NCI-H1417 (cell line): ENCODE results near the gene LRP4.
A peak's percentile ranks its signal among the peaks of the same experiment; 100 is the strongest.

Experiments
- DNase-seq, 3 experiments: peaks; one replicate each; lab custom pipeline; 2025; lab: John Stamatoyannopoulos, UW

The LRP4 gene

DNA sequence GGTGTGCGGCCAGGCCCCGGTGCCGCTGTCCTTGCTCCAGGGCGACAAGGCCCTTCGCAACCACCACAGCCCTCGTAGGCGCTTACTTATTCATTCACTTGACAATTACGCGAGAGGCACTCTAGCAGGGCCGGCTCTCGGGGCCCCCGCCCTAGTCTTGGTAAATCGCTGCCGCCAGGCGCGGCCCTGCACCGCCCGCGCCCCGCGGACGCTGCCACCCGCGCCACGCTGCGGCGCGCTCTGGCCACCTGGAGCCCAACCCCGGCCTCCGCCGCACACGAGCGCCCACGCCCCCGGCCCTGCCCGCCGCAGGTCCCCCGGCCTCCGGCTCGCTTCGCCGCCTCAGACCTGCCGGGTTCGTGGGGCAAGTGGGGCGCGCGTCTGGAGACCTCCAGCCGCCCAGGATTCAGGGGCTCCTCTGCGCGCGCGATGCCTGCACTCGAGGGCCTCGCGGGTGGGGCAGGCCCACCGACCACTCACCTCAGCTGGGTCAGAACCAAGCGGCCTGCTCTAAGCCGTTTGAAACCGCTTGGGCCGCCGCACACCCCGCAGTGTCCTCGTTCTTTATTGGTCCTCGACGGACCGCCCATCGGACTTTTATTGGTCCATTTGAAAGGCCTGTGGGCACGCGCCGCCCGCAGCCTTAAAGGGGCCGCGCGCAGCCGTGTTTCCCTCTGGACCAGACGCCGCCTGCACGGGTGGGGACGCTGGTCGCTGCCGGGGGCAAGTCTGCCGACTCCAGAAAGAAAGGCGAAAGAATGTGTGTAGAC is 72.4 kb downstream of the LRP4 start, which contains the start of gene CKAP5:
TSS of gene CKAP5 (minus strand) at position 541 of the 770 bp plus-strand sequence. CDS start 25,049 bp downstream, outside the sequence.
- peak; percentile 94 to 96 (median 96) for DNase-seq

DNA sequence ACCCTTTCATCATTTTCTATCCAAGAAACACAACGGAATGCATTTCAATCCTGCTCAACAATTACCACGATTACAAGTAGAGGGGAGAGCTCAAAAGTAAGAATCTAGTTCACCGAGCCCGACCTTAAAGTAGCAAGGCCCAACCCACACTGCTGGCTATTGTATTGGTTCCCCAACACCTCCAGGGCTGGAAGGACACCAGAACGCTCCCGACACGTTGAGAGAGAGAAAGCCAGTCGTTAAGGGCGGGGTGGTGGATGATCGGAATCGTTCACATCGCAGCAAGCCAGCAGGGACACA is 73.0 kb downstream of the LRP4 start:
- no peak for DNase-seq

DNA sequence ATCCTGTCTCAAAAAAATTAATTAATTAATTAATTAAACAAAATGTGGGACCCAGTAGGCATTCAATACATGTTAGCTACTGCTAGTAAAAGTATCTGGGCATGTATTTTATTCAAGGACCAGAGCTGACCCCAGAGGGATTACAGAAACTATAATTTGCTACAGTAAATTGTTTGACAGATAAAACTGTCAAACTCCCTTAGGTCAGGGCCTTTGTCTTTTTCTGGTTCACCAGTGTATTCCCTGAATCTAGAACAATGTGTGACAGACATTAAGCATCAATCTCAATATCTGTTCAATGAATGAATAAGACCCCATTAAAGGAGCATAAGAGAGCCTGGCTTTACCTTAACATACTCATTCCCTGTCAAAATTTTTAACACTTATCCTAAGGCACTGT is 78.2 kb downstream of the LRP4 start:
- no peak for DNase-seq

DNA sequence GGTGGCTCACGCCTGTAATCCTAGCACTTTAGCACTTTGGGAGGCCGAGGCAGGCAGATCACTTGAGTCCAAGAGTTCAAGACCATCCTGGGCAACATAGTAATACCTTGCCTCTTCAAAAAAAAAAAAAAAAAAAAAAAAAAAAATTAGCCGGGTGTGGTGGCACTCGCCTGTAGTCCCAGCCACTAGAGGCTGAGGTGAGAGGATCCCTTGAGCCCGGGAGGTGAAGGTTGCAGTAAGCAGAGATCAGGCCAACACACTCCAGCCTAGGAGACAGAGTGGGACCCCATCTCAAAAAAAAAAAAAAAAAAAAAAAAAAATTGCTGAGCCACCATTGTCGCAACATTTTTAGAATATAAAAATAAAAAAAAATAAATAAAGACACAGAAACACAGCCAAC is 79.8 kb downstream of the LRP4 start:
- DNase-seq, result no peak

DNA sequence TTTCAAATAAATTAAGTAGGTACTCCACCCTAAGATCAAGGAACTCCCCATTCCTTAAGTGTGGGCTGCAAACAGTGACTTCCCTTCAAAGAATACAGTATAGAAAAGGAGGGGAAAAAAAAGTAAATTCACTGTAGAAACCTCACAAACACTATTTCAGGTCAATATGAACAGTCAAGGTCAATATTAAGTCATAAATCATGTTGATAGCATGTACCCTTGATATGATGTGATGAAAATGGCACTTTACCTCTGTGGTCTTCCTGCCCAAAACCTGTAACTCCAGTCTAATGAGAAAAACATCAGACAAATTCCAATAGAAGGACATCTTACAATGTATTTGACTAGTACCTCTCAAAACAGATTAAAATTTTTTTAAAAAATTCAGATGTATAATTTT is 80.5 kb downstream of the LRP4 start:
- no peak for DNase-seq

DNA sequence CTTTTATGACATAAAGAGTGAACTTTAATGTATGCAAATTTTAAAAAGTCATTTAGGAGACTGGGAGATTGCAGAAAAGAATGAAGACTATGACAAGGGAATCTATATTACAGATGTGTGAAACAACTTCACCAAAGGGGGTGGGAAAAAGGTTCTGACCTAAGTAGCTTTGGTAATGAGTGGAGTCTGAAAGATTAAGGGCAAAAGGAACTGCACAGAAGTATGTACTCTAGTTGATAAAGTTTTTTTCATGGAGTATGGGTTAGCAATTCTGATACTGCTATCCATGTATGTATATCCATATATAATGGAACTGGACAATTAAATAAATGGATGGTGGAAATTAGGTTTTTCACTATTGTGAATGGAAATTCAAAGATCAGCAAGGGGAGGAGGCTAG is 81.5 kb downstream of the LRP4 start:
- DNase-seq, result no peak

DNA sequence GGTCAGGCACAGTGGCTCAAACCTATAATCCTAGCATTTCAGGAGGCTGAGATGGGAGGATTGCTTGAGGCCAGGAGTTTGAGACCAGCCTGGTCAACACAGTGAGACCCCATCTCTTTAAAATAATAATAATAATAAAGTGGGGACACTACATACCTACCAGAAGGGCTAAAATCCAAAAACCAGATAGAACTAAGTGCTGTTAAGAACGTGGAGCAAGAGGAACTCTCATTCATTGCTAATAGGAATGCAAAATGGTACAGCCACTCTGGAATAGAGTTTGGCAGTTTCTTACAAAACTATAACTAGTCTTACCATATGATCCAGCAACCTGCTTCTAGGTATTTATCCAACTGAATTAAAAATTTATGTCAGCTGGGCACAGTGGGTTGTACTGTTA is 81.9 kb downstream of the LRP4 start:
- DNase-seq, result no peak

DNA sequence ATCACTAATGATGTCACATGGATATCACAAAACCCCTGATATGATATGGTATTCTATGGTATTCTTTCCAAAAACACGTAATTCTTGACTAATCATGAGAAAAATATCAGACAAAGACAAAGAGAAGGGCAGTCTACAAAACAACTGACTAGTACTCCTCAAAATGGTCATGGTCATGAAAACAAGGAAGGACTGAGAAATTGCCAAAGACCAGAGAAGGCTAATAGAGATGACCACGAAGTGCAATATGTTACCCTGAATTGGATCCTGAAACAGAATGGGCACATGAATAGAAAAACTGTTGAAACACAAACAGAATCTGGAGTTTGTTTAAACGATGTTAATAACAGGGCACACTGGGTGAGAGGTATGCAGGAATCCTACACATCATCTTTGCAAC is 82.5 kb downstream of the LRP4 start:
- no peak for DNase-seq

DNA sequence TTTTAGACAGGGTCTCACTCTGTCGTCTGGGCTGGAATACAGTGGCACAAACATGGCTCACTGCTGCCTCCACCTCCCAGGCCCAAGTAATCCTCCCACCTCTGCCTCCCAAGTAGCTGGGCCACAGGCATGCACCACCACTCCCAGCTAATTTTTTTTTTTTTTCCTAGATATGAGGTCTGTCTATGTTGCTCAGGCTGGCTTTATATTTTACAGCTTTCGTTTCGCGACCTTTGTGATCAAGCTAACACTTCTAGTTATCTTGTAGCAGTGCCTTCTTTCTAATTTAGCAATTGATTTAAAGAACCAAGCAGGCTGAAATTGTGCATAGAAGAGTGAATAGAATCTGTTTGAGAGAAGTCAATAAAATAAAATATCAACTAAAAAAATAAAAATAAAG is 83.5 kb downstream of the LRP4 start:
- DNase-seq, result no peak

DNA sequence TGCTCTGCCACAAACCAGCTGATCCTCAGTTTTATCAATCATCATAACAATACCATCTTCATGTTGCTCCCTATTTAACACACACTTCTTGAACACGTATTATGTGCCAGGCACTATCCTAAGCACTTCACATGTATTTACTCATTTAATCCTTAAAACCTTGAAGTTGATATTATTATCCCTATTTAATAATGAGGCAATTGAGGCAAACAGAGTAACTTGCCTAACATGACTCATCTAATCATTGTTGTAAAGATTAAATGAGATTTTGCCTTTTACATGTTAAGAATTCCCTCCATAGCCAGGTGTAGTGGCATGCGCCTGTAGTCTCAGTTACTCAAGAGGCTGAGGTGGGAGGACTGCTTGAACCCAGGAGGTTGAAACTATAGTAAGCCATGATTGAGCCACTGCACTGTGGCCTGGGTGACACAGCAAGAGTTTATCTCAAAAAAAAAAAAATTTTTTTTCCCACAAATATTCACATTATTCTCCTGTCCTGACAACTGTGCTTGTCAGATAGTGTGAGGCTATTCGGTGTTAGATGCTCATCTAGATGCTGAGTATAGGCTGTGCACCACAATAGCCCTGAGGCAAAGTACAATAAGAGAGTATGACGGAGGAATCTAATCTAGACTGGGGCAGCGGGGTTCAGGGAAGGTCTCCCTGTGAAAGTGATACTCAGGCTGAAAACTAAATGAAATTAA is 85.7 kb downstream of the LRP4 start:
- no peak for DNase-seq

DNA sequence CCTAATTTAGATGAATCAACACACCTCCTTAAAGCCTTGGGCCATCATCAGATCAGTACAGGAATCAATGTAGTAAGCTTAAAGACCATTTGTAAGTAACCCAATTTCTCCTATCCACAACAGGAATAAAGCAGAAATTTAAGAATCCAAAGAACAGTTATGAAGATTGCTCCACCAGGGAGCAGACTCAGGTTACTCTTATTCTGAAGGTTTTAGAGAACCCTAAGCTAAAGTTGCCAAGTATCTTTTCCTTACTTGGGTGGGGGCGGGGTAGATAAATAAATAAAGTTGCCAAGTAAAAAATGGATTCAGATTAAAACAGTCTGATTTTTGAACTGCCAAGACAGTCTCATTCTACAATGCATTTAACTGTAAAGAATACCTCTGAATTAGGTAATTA is 90.4 kb downstream of the LRP4 start:
- no peak for DNase-seq

DNA sequence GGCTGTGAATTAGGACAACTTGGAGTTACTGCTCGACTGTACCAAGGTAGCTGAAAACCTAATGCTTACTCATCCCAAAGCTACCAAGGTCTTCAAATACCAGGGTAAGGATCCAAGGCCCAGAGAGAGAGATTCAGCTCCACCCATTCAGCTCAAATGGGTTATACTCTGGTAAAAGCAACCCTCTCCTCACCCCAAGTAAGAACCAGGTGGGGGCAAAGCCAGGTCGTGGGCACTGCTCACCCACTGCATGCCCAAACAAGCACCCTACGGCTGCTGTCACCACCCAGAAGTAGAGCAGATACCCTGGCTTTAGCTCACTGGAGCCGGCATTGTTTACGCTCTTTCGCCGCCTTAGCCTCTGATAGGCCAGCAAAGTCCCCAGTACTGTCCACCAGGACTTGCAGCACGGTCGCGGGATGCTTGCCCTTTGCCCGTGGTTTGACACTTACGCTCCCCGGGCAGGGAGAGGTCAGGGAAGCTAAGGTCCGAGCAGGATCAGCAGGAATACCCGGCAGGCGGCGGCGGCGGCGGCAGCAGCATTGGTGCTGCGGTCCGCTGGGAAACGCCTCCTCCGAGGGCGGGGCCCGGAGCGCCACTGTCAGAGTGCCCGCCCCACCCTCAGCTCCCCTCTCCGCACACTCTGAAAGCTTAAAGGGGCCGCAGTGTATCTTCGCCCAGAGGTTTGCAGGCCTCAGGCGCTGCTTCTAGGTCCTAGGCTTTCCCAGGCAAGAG is 91.9 kb downstream of the LRP4 start:
- peak; percentile 27 to 65 (median 36) for DNase-seq

DNA sequence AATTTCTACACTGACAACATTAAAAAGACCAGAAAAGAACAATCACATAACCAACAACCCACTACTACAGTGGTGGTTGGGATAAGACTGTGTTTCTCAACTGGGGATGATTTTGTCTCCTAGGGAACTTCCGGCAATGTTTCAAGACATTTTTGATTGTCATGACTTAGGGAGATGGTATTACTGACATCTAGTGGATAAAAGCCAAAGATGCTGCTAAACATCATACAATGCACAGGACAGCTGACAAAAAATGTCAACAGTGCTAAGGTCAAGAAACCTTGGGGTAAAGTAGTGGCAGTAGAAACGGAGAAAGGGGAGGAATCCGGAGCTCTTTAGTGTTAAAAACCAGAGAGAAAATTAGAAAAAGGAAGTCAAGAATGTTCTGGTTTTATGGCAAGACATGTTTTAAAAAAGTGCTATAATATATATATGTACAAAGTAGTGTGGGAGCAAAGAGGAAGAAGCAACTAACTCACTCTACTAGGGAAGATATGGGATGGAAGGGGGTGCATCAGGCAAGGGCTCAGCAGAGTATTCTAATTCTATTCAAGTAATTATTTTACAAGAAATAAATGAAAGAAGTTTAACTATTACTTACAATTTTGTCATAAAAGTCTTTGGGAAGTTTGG is 109.4 kb downstream of the LRP4 start:
- DNase-seq, result peak in 1 of 3 experiments; percentile 35
